ENCODE results near the gene TLX1.

- TF ChIP-seq EZH2 (IDR thresholded peaks at IDR 0.05) (no peak), POLR2AphosphoS5 (IDR thresholded peaks at IDR 0.05; ENCODE audit: borderline replicate concordance, low read depth, low read length) (no peak)
Measured at GRCh38 chr10:101182936-101183335, 51.8 kb downstream of the TLX1 start.
